ENCODE measurements around the gene NLRP14. TPM values are rescaled to one million over a fixed set of nuclear protein-coding genes. Genes with fewer than 3 reads are reported as not detected.
A peak's percentile ranks its signal among the peaks of the same experiment; 100 is the strongest.

NLRP14 gene
- total and polyA plus RNA-seq, 8 donors, result 0.18 TPM; not detected in 7

GRCh38 chr11:7004482-7004881 lies 15.8 kb upstream of the NLRP14 start:
- peak in 1 of 2 donors; percentile 18 for DNase-seq
- no peak for TF ChIP-seq POLR2A (IDR thresholded peaks at IDR 0.05)
- TF ChIP-seq EP300 (IDR thresholded peaks at IDR 0.05), result no peak
- no peak for TF ChIP-seq CTCF (IDR thresholded peaks at IDR 0.05)
- TF ChIP-seq POLR2AphosphoS5 (IDR thresholded peaks at IDR 0.05), result no peak
- 44 to 72% (median 58%) methylated on average over 3 of the region's 3 CpGs for WGBS, 5 donors
- intact Hi-C loops (cut with DNase I; ENCODE audit: low total_unique reads), result no loop called here
- Histone ChIP-seq H3K27ac (no peak overlapping the region), H3K36me3 (peaks cover 0 to 27% (median 19%) of the 10 kb centered on the region in 4 donors), H3K9me3 (peaks cover 0 to 5% (median 1%) of the 10 kb centered on the region in 4 donors), H3K4me3 (no peak overlapping the region), H3K27me3 (no peaks in the 10 kb centered on the region), H3K4me1 (no peaks in the 10 kb centered on the region)

GRCh38 chr11:7014118-7014517 lies 6.2 kb upstream of the NLRP14 start:
- Histone ChIP-seq H3K27ac (no peak overlapping the region), H3K36me3 (no peaks in the 10 kb centered on the region), H3K9me3 (no peaks in the 10 kb centered on the region), H3K27me3 (no peaks in the 10 kb centered on the region), H3K4me1 (peaks cover 0 to 3% (median 0%) of the 10 kb centered on the region in 4 donors), H3K4me3 (no peak overlapping the region)
- DNase-seq, result no peak
- intact Hi-C loops (cut with DNase I; ENCODE audit: low total_unique reads), result no loop called here
- 87 to 100% (median 96%) methylated on average over 1 of the region's 1 CpG for WGBS, 5 donors
- TF ChIP-seq CTCF (IDR thresholded peaks at IDR 0.05) (no peak), POLR2AphosphoS5 (IDR thresholded peaks at IDR 0.05) (no peak), EP300 (IDR thresholded peaks at IDR 0.05) (no peak), POLR2A (IDR thresholded peaks at IDR 0.05) (no peak)

- H3K9me3 ChIP-seq, result no peaks in the 10 kb centered on the region
- H3K27me3 ChIP-seq, result peaks cover 0 to 6% (median 0%) of the 10 kb centered on the region in 3 donors
- TF ChIP-seq POLR2AphosphoS5 (IDR thresholded peaks at IDR 0.05) (no peak), EP300 (IDR thresholded peaks at IDR 0.05) (no peak), CTCF (IDR thresholded peaks at IDR 0.05) (no peak), POLR2A (IDR thresholded peaks at IDR 0.05) (no peak)
- H3K27ac ChIP-seq, result no peak overlapping the region
- intact Hi-C loops (cut with DNase I; ENCODE audit: low total_unique reads), result no loop called here
- peaks cover 0 to 17% (median 14%) of the 10 kb centered on the region in 4 donors for H3K4me1 ChIP-seq
- no peak overlapping the region for H3K4me3 ChIP-seq
- H3K36me3 ChIP-seq, result no peaks in the 10 kb centered on the region
- 25 to 62% (median 49%) methylated on average over 1 of the region's 1 CpG for WGBS, 5 donors
- no peak for DNase-seq
Observed at GRCh38 chr11:7016011-7016410, 4.3 kb upstream of the NLRP14 start.

- intact Hi-C loops (cut with DNase I; ENCODE audit: low total_unique reads), result no loop called here
- no peak for TF ChIP-seq POLR2A (IDR thresholded peaks at IDR 0.05)
- no peak for TF ChIP-seq POLR2AphosphoS5 (IDR thresholded peaks at IDR 0.05)
- TF ChIP-seq CTCF (IDR thresholded peaks at IDR 0.05), result no peak
- no peak for TF ChIP-seq EP300 (IDR thresholded peaks at IDR 0.05)
Observed at GRCh38 chr11:7019500-7020182, 638 bp upstream of the NLRP14 start.

More at GRCh38 chr11:7019500-7020182, 638 bp upstream of the NLRP14 start:
- no peaks in the 10 kb centered on the region for H3K36me3 ChIP-seq
- H3K9me3 ChIP-seq, result no peaks in the 10 kb centered on the region
- peak overlapping the region; percentile 22 to 83 (median 78) for H3K27ac ChIP-seq
- peaks cover 0 to 6% (median 0%) of the 10 kb centered on the region in 3 donors for H3K27me3 ChIP-seq
- WGBS, 5 donors, result 3 to 6% (median 4%) methylated on average over 21 to 26 of the region's 26 CpGs
- DNase-seq, result peak in 1 of 2 donors; percentile 56
- peak overlapping the region; percentile 52 to 68 (median 66) for H3K4me3 ChIP-seq
- peaks cover 0 to 18% (median 17%) of the 10 kb centered on the region in 4 donors for H3K4me1 ChIP-seq

All from stomach (tissue), 9 donors.